ENCODE data around the gene NCR3LG1. TPM values are rescaled to one million over a fixed set of nuclear protein-coding genes. Genes with fewer than 3 reads are reported as not detected.
A peak's percentile ranks its signal among the peaks of the same experiment; 100 is the strongest.

NCR3LG1 gene
- total and polyA plus RNA-seq, 2 of the 4 experiments (the other 2 are of a cell fraction): 1.7 to 4.1 TPM

DNA sequence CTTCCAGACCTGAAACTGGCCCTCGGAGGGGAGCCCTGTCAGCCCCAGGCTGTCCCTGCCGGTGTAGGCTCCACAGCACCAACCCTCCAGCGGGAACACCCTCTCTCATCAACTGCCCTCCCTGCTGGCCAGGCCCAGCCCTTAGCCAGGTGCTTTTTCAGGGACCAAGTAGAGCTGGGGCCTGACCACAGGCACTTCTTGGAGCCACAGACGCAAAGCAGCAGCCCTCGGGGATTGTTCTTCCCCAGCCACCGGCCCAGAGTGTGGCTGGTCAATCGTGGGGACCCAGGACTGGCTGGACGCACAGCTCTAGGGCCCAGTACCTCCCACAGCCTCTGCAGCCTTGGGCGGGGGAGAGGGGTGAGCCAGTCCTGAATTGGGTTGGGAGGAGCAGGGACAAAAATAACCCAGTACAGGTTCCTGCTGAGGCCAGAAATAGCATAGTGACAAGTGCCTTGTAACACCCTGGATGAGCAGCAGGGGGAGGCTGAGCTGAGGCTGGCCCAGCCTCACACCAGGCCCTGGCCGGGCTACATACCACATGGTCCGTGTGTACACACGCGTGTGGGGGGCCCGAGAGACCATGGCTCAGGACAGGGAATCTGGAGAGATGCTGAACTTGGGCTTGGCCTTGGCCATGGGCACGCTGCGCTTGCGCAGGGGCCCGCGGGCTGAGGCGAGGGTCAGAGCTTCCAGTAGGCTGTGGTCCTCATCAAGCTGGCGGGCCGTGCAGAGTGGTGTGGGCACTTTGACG is 34.9 kb downstream of the NCR3LG1 start:
- Histone ChIP-seq H3K14ac (replicated peaks; ENCODE audit: low read depth, low read length) (no peak overlapping the region), H3K27ac (ENCODE audit: insufficient read depth, low read length) (no peak overlapping the region), H2BK20ac (ENCODE audit: low read depth, low read length) (no peak overlapping the region), H3K4me3 (ENCODE audit: insufficient read depth, low read depth, low read length) (no peak overlapping the region), H2AFZ (replicated peaks; ENCODE audit: low read length, poor library complexity) (peak overlapping the region; percentile 64), H2BK120ac (ENCODE audit: low read depth, low read length) (no peak overlapping the region), H3K9ac (ENCODE audit: low read depth, low read length) (no peak overlapping the region), H4K91ac (ENCODE audit: insufficient read depth, low read depth, low read length) (no peak overlapping the region), H4K8ac (ENCODE audit: low read depth in 2 of 2, low read length in 2 of 2) (no peak overlapping the region), H2AK9ac (replicated peaks; ENCODE audit: low read depth, low read length, poor library complexity) (peak overlapping the region; percentile 57), H3K56ac (ENCODE audit: extremely low read depth, insufficient read depth, low read length) (no peak overlapping the region), H3K4ac (ENCODE audit: low read depth, low read length) (no peak overlapping the region), H3K23ac (ENCODE audit: low read depth, low read length) (no peak overlapping the region), H3K9me3 (ENCODE audit: control insufficient read depth, insufficient read depth, low read length) (no peaks in the 10 kb centered on the region), H2AK5ac (ENCODE audit: low read depth, low read length) (no peak overlapping the region), H4K20me1 (ENCODE audit: insufficient read depth, low read length) (no peaks in the 10 kb centered on the region), H3K9me1 (ENCODE audit: insufficient read depth, low read length) (peaks cover 14% of the 10 kb centered on the region), H2BK5ac (ENCODE audit: low read depth, low read length, poor library complexity, severe bottlenecking) (no peak overlapping the region), H4K5ac (ENCODE audit: low read depth, low read length) (no peak overlapping the region), H3K4me1 (ENCODE audit: control insufficient read depth, insufficient read depth, low read length) (peaks cover 4% of the 10 kb centered on the region), H2BK15ac (ENCODE audit: low read depth, low read length) (no peak overlapping the region), H3K79me1 (ENCODE audit: low read depth in 1 of 2, low read length in 2 of 2) (no peaks in the 10 kb centered on the region), H3K4me2 (ENCODE audit: low read depth, low read length) (no peak overlapping the region), H3K36me3 (ENCODE audit: control insufficient read depth, insufficient read depth, low read length) (no peaks in the 10 kb centered on the region), H3K18ac (ENCODE audit: low read depth, low read length) (no peak overlapping the region), H3K27me3 (ENCODE audit: control insufficient read depth, insufficient read depth, low read length) (peaks cover 20% of the 10 kb centered on the region; the same call in 1 of the 2 replicates)
- peak; percentile 49 for TF ChIP-seq RAD21 (IDR thresholded peaks at IDR 0.05; ENCODE audit: low read length)
- no peak for TF ChIP-seq RCOR1 (IDR thresholded peaks at IDR 0.05; ENCODE audit: insufficient replicate concordance, low read length)
- TF ChIP-seq, protein P1, sequence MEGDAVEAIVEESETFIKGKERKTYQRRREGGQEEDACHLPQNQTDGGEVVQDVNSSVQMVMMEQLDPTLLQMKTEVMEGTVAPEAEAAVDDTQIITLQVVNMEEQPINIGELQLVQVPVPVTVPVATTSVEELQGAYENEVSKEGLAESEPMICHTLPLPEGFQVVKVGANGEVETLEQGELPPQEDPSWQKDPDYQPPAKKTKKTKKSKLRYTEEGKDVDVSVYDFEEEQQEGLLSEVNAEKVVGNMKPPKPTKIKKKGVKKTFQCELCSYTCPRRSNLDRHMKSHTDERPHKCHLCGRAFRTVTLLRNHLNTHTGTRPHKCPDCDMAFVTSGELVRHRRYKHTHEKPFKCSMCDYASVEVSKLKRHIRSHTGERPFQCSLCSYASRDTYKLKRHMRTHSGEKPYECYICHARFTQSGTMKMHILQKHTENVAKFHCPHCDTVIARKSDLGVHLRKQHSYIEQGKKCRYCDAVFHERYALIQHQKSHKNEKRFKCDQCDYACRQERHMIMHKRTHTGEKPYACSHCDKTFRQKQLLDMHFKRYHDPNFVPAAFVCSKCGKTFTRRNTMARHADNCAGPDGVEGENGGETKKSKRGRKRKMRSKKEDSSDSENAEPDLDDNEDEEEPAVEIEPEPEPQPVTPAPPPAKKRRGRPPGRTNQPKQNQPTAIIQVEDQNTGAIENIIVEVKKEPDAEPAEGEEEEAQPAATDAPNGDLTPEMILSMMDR (conservative IDR thresholded peaks at IDR 0.05; ENCODE audit: low read depth, low read length): peak; percentile 59
- no peak for TF ChIP-seq NFE2L2 (IDR thresholded peaks at IDR 0.05; ENCODE audit: low read depth, low read length)
- TF ChIP-seq, protein P2, sequence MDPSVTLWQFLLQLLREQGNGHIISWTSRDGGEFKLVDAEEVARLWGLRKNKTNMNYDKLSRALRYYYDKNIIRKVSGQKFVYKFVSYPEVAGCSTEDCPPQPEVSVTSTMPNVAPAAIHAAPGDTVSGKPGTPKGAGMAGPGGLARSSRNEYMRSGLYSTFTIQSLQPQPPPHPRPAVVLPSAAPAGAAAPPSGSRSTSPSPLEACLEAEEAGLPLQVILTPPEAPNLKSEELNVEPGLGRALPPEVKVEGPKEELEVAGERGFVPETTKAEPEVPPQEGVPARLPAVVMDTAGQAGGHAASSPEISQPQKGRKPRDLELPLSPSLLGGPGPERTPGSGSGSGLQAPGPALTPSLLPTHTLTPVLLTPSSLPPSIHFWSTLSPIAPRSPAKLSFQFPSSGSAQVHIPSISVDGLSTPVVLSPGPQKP (IDR thresholded peaks at IDR 0.05; ENCODE audit: borderline replicate concordance, low read depth, low read length): no peak
- no peak for TF ChIP-seq MAFK (IDR thresholded peaks at IDR 0.05; ENCODE audit: low read depth, low read length)
- TF ChIP-seq POLR2A (IDR thresholded peaks at IDR 0.05; ENCODE audit: low read depth, low read length): no peak
- no peak for TF ChIP-seq MAZ (IDR thresholded peaks at IDR 0.05; ENCODE audit: borderline replicate concordance, low read depth, low read length)
- no peak for TF ChIP-seq CEBPB (IDR thresholded peaks at IDR 0.05; ENCODE audit: low read depth, low read length)
- no peak for TF ChIP-seq CHD1 (IDR thresholded peaks at IDR 0.05; ENCODE audit: low read depth, low read length)
- no peak for TF ChIP-seq FOS (IDR thresholded peaks at IDR 0.05; ENCODE audit: low read depth, low read length)
- TF ChIP-seq RFX5 (IDR thresholded peaks at IDR 0.05; ENCODE audit: low read depth, low read length): no peak
- no peak for TF ChIP-seq BHLHE40 (IDR thresholded peaks at IDR 0.05; ENCODE audit: low read depth, low read length)
- TF ChIP-seq SMC3 (IDR thresholded peaks at IDR 0.05; ENCODE audit: low read depth, low read length): peak; percentile 47; the same call in 1 of the 2 replicates
- ATAC-seq (ENCODE audit: low read depth) (peak; percentile 46), DNase-seq (peak; percentile 34)
- in situ Hi-C loops (cut with MboI; ENCODE audit: low sequenced_read_pairs): no loop called here
- 59% methylated on average over 8 of the region's 23 CpGs; no CpG with 5 or more reads in 1 of the 2 experiments for WGBS, 2 experiments (ENCODE audit: extremely low coverage in 2 of 2, insufficient read length in 1 of 2)
- POLR2A ChIA-PET (ENCODE audit: unreplicated experiment): no interaction called here
- dilution Hi-C loops (cut with HindIII; ENCODE audit: low sequenced_read_pairs, unreplicated experiment): no loop called here
- intact Hi-C loops (cut with micrococcal nuclease): no loop called here
- BruUV-seq (replicated peaks): no TSS peak
- CTCF ChIA-PET: interaction anchor here (0.5 to 1.2 kb wide), 5 partner anchors 26 to 179 kb away, joined by 3 read pairs; partner anchors contain the start of gene PIK3C2A
